Upper lobe of left lung (tissue), 4 donors: ENCODE results near the gene DMAP1.

Experiments
- CTCF ChIP-seq, 6 experiments: fragments of 450-650 bp in 4 of 6; fragments of 200-600 bp in 2 of 6; sonication (generic) in 2 of 6; IDR thresholded peaks; one replicate each; pipeline ENCODE4 v1.5.1; 2016 to 2019; ENCODE audit warnings: antibody characterized with exemption in 6 of 6
- POLR2A ChIP-seq, 4 donors: fragments of 450-650 bp; IDR thresholded peaks; one replicate each; pipeline ENCODE4 v1.5.1; 2016 to 2017; ENCODE audit warnings: antibody characterized with exemption in 4 of 4, mild to moderate bottlenecking in 2 of 4
- POLR2AphosphoS5 ChIP-seq, 2 donors: sonication (generic); formaldehyde crosslinking; IDR thresholded peaks; one replicate each; pipeline ENCODE4 v1.5.1; 2017; ENCODE audit warnings: antibody characterized with exemption in 2 of 2

DNA sequence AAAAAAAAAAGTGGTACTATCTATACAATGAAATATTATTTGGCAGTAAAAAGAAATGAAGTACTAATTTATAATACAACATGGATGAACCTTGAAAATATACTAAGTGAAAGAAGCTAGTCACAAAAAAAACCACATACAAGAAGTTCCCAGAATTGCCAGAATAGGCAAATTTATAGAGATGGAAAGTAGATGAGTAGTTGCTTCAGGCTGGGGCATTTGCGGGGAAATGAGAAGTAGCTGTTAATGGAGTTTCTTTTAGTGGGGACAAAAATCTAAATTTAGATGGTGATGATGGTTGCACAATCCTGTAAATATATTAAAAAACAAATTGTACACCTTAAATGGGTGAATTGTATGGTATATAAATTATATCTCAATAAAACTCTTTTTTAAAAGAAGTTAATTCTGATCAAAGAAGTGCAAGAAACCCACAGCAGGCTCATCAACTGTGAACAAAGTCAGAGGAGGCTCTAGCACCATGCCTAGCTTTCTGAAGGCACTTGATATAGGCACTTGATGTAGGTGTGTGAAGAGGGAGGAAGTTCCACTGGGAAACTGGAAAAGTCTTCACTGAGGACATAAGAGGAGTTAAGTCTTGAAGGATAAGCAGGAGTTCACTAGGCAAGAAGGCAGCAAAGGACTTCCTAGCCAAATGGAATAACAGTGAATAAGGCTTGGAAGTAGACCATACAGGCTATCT, 52.5 kb downstream of the DMAP1 start:
- TF ChIP-seq CTCF (IDR thresholded peaks at IDR 0.05) (no peak), POLR2A (IDR thresholded peaks at IDR 0.05) (no peak), POLR2AphosphoS5 (IDR thresholded peaks at IDR 0.05) (no peak)
